HepG2 (cell line): ENCODE measurements around the gene NAP1L1. TPM values are rescaled to one million over a fixed set of nuclear protein-coding genes. Genes with fewer than 3 reads are reported as not detected.

Experiments used
- ATAC-seq: fragments of 200-7000 bp; cut with Tn5 transposase; 3 replicates; pipeline ENCODE4 v1.9.1; 2020; ENCODE audit warnings: mild to moderate bottlenecking, moderate library complexity
- BruUV-seq: library from RNA; stranded (reverse); fragments of 400-500 nt; replicated peaks from 2 replicates; lab custom pipeline; 2021; lab: Mats Ljungman, UMichigan
- CTCF ChIA-PET: fragments of 300-600 bp; formaldehyde crosslinking; extraction: SDS; loops from one replicate; lab custom pipeline; 2021; ENCODE audit warnings: low total read pairs, inconsistent platforms, low intra/inter-chr PET ratio; lab: Yijun Ruan, JAX
- POLR2A ChIA-PET: fragments of 350-600 bp; sonication (Branson Sonifier 250); formaldehyde crosslinking; loops from one replicate; lab custom pipeline; 2020; ENCODE audit warnings: antibody characterized with exemption, inconsistent platforms; lab: Yijun Ruan, JAX
- DNase-seq: peaks from one replicate; pipeline ENCODE4 v3.0.0-alpha.2; 2015; ENCODE audit warnings: low spot score
- FAIRE-seq: peaks from 3 replicates; lab custom pipeline; 2011; peaks lifted over from hg19 to GRCh38; lab: Jason Lieb, UNC
- H2AFZ ChIP-seq: one replicate; pipeline ENCODE4 v1.6.1; 2011; ENCODE audit warnings: low read length, inconsistent platforms
- H3K27ac ChIP-seq: fragments of 300-600 bp; 3 replicates; pipeline ENCODE4 v1.8.0; 2011; ENCODE audit warnings: mixed run types, mild to moderate bottlenecking, mixed read lengths, low read length, inconsistent platforms; ENCODE audit not compliant: insufficient read depth; ENCODE audit errors: extremely low read length
- H3K27me3 ChIP-seq, 2 experiments: fragments of 200-600 bp in 1 of 2; 2 replicates in 1 of 2; 3 replicates in 1 of 2; pipeline versions ENCODE4 v1.6.0 to v1.8.0; 2011; ENCODE audit warnings: low read length in 2 of 2, mild to moderate bottlenecking in 2 of 2, moderate library complexity in 2 of 2, inconsistent platforms in 1 of 2; ENCODE audit not compliant: insufficient read depth in 2 of 2, control insufficient read depth in 1 of 2
- H3K36me3 ChIP-seq, 2 experiments: fragments of 200-600 bp in 1 of 2; replicated peaks in 1 of 2; 2 replicates in 1 of 2; 3 replicates in 1 of 2; pipeline versions ENCODE4 v1.5.1 to v1.8.0; 2011; ENCODE audit warnings: low read length in 2 of 2, inconsistent platforms in 1 of 2; ENCODE audit not compliant: insufficient read depth in 2 of 2, control insufficient read depth in 1 of 2
- H3K4me1 ChIP-seq: 2 replicates; pipeline ENCODE4 v1.5.1; 2012; ENCODE audit warnings: low read length, inconsistent platforms; ENCODE audit not compliant: insufficient read depth
- H3K4me2 ChIP-seq: 2 replicates; pipeline ENCODE4 v1.6.0; 2011; ENCODE audit warnings: low read depth, low read length, inconsistent platforms
- H3K4me3 ChIP-seq, 3 experiments: fragments of 200-600 bp in 1 of 3; sonication (generic), shearing (Covaris generic) in 1 of 3; replicated peaks in 1 of 3; 2 replicates each; pipeline ENCODE4 v1.5.1; 2011 to 2016; ENCODE audit warnings: low read length in 3 of 3, inconsistent platforms in 2 of 3, low read depth in 2 of 3, mild to moderate bottlenecking in 2 of 3, control low read depth in 1 of 3, mixed read lengths in 1 of 3; ENCODE audit not compliant: insufficient read depth in 1 of 3
- H3K79me2 ChIP-seq: one replicate; pipeline ENCODE4 v1.6.1; 2011; ENCODE audit warnings: low read length, inconsistent platforms; ENCODE audit not compliant: insufficient read depth
- H3K9ac ChIP-seq: 2 replicates; pipeline ENCODE4 v1.6.0; 2011; ENCODE audit warnings: mild to moderate bottlenecking, low read depth, low read length, inconsistent platforms; ENCODE audit not compliant: insufficient read depth
- H3K9me3 ChIP-seq: 2 replicates; pipeline ENCODE4 v1.5.1; 2012; ENCODE audit warnings: mild to moderate bottlenecking, low read length
- H4K20me1 ChIP-seq: 2 replicates; pipeline ENCODE4 v1.6.0; 2011; ENCODE audit warnings: inconsistent platforms, mild to moderate bottlenecking, low read length, moderate library complexity; ENCODE audit not compliant: insufficient read depth
- ASH2L ChIP-seq: fragments of 300-600, 200-600 bp; sonication (generic); IDR thresholded peaks from 2 replicates; pipeline ENCODE4 v1.7.0; 2017; ENCODE audit warnings: low read depth, mild to moderate bottlenecking, moderate library complexity, mixed read lengths, low read length; ENCODE audit not compliant: insufficient read length
- JUNB ChIP-seq: sonication (generic); formaldehyde crosslinking; IDR thresholded peaks from 2 replicates; pipeline ENCODE4 v1.8.0; 2022; ENCODE audit warnings: missing genetic modification reagents, mild to moderate bottlenecking, borderline replicate concordance
- POLR2AphosphoS2 ChIP-seq: IDR thresholded peaks from 2 replicates; pipeline ENCODE4 v1.6.1; 2011; ENCODE audit warnings: low read depth, low read length, improper control_type of control experiment
- SPEN ChIP-seq: sonication (generic); formaldehyde crosslinking; IDR thresholded peaks from 2 replicates; pipeline ENCODE4 v1.5.1; 2020; ENCODE audit warnings: low read depth, mild to moderate bottlenecking, missing genetic modification reagents
- TBL1XR1 ChIP-seq: fragments of 150-350 bp; IDR thresholded peaks from 2 replicates; pipeline ENCODE4 v1.6.1; 2014; ENCODE audit warnings: borderline replicate concordance, low read length; ENCODE audit not compliant: partially characterized antibody
- ZNF614 ChIP-seq: IDR thresholded peaks from 2 replicates; pipeline ENCODE4 v1.6.1; 2018; ENCODE audit warnings: missing biosample characterization, missing genetic modification reagents, inconsistent platforms, borderline replicate concordance
- WGBS: methylation state at CpG from one replicate; pipeline ENCODE4 v1.1.6; 2017; ENCODE audit warnings: low lambda C conversion rate; 5-methylcytosine and 5-hydroxymethylcytosine counted together
- in situ Hi-C: cut with HindIII; loops from 2 replicates; pipeline ENCODE4 v1.10.0; 2017; ENCODE audit warnings: low pct_unique_long_range_greater_than_20kb; ENCODE audit not compliant: extremely low pct_ligation_motif_present
- intact Hi-C: fragments of 100-400 bp; cut with micrococcal nuclease; formaldehyde crosslinking; loops from one replicate; pipeline ENCODE4 v1.10.0; 2022; ENCODE audit not compliant: unreplicated experiment
- polyA plus RNA-seq, 8 experiments: library from polyadenylated mRNA; depleted of rRNA in 3 of 8; stranded (reverse) in 7 of 8; unstranded in 1 of 8; fragments of >200 nt; fragmentation: Illumina TruSeq in 4 of 8; extraction: Trizol in 4 of 8; gene quantifications; 2 replicates each; pipeline versions ENCODE4 v1.2.1 to v1.2.3, GENCODE V29; 2011 to 2016; ENCODE audit warnings: low read depth in 4 of 8, missing spikeins in 1 of 8, mixed read lengths in 1 of 8; ENCODE audit not compliant: insufficient read depth in 1 of 8
- total RNA-seq, 5 experiments: library from RNA; depleted of rRNA; stranded (reverse); fragments of >200 nt; fragmentation: Illumina TruSeq; extraction: Trizol; gene quantifications; 2 replicates each; pipeline ENCODE4 v1.2.3, GENCODE V29; 2016; ENCODE audit warnings: low read depth in 1 of 5
- TF ChIP-seq, protein P1 (sequence below): sonication (generic); formaldehyde crosslinking; IDR thresholded peaks from 2 replicates; pipeline ENCODE4 v1.4.0; 2020; ENCODE audit warnings: missing genetic modification reagents

NAP1L1 gene
- total and polyA plus RNA-seq, 2 of the 13 experiments (the other 11 are each of a cell fraction or from before 2014, with no cell fraction given), result 207 to 309 TPM

DNA sequence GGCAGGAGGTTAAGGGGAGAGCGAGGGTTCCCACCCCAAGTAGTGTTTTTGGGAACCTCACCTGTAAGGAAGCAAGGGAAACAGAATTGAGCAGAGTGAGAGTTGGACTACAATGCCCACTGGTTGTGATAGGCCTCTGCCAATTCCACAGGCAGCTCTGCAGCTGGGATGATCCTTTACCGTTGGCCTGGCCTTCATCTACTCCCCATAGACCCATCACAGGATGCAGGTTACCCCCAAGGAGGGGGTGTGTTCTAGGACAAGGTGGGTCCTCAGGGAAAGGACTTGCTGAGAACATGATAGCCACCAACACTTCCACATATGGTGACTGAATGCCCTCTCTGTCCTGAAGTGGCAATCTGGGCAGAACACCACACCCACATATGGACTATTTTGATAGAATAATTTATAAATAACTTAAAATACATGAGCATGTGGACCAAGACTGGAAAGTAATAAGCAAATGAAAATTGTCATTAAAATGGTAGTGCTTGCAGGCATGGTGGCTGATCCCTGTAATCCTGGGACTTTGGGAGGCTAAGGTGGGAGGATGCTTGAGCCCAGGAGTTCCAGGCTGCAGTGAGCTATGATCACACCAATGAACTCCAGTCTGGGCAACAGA lies 61.3 kb downstream of the NAP1L1 start (continued):
- no peak for TF ChIP-seq ASH2L

DNA sequence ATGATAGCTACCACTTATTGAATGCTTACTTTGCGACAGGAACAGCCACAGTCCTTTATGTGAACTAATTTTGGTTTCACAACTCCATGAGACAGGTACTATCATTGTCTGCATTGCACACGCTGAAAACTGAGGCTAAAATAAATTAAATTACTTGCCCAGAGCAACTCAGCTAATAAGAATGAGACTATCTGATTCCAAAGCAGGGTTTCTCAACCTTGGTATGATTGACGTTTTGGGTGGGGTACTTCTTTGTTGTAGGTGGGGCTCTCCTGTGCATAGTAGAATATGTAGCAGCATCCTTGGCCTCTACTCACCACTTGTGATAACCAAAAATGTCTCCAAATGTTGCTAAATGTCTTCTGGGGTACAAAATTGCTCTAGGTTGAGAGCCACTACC lies 62.0 kb downstream of the NAP1L1 start:
- ATAC-seq (no peak), DNase-seq (no peak), FAIRE-seq (no peak)
- no peak overlapping the region for H3K27ac ChIP-seq
- H3K27me3 ChIP-seq, result no peaks in the 10 kb centered on the region
- intact Hi-C loops (no loop called here), in situ Hi-C loops (no loop called here)
- POLR2A ChIA-PET, result interaction anchor here (1.7 to 2.9 kb wide), 2 partner anchors 9 to 32 kb away, joined by 4 to 26 read pairs; partner anchors contain the start of gene PHLDA1
- no peaks in the 10 kb centered on the region for H3K79me2 ChIP-seq
- BruUV-seq, result no TSS peak
- CTCF ChIA-PET, result no interaction called here
- no peak overlapping the region for H3K4me3 ChIP-seq
- H2AFZ ChIP-seq, result no peak overlapping the region
- H3K9me3 ChIP-seq, result no peaks in the 10 kb centered on the region
- H4K20me1 ChIP-seq, result no peaks in the 10 kb centered on the region; the same call in 1 of the 2 replicates
- H3K4me1 ChIP-seq, result peaks cover 63% of the 10 kb centered on the region
- no peaks in the 10 kb centered on the region for H3K36me3 ChIP-seq
- WGBS, result 82% methylated on average over 3 of the region's 3 CpGs
- no peak overlapping the region for H3K9ac ChIP-seq
- TF ChIP-seq SPEN (no peak), POLR2AphosphoS2 (no peak), JUNB (CRISPR knock-in tag) (no peak), TBL1XR1 (no peak), ZNF614 (CRISPR knock-in tag) (no peak)
- TF ChIP-seq, protein P1, sequence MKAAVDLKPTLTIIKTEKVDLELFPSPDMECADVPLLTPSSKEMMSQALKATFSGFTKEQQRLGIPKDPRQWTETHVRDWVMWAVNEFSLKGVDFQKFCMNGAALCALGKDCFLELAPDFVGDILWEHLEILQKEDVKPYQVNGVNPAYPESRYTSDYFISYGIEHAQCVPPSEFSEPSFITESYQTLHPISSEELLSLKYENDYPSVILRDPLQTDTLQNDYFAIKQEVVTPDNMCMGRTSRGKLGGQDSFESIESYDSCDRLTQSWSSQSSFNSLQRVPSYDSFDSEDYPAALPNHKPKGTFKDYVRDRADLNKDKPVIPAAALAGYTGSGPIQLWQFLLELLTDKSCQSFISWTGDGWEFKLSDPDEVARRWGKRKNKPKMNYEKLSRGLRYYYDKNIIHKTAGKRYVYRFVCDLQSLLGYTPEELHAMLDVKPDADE (CRISPR knock-in tag), result no peak
- TF ChIP-seq, all 625 proteins: peak for 0
- H3K4me2 ChIP-seq, result no peak overlapping the region
